Measurements from ENCODE around the gene PXDC1.

PXDC1 gene

GRCh38 chr6:3789896-3790558, 38.5 kb upstream of the PXDC1 start:
- Mint-ChIP-seq H3K36me3 (ENCODE audit: low read depth) (no peaks in the 10 kb centered on the region), H3K27ac (no peak overlapping the region), H3K27me3 (ENCODE audit: low read depth, poor library complexity) (peaks cover 11% of the 10 kb centered on the region), H3K9me3 (no peaks in the 10 kb centered on the region), H3K4me3 (no peak overlapping the region), H3K4me1 (no peaks in the 10 kb centered on the region)
- TF ChIP-seq CTCF (IDR thresholded peaks at IDR 0.05) = no peak
- DNase-seq = no peak

GRCh38 chr6:3789018-3789895, 37.7 kb upstream of the PXDC1 start:
- H3K36me3 Mint-ChIP-seq (ENCODE audit: low read depth) = no peaks in the 10 kb centered on the region
- H3K4me3 Mint-ChIP-seq = no peak overlapping the region
- H3K27ac Mint-ChIP-seq = no peak overlapping the region

GRCh38 chr6:3788408-3789017, 37.0 kb upstream of the PXDC1 start:
- no peak for TF ChIP-seq CTCF (IDR thresholded peaks at IDR 0.05)
- no peaks in the 10 kb centered on the region for H3K36me3 Mint-ChIP-seq (ENCODE audit: low read depth)
- DNase-seq = no peak
- no peak overlapping the region for H3K4me3 Mint-ChIP-seq
- H3K27ac Mint-ChIP-seq = no peak overlapping the region
- H3K9me3 Mint-ChIP-seq = no peaks in the 10 kb centered on the region
- peaks cover 11% of the 10 kb centered on the region for H3K27me3 Mint-ChIP-seq (ENCODE audit: low read depth, poor library complexity)
- no peaks in the 10 kb centered on the region for H3K4me1 Mint-ChIP-seq

More at GRCh38 chr6:3789018-3789895, 37.7 kb upstream of the PXDC1 start:
- H3K9me3 Mint-ChIP-seq = no peaks in the 10 kb centered on the region
- TF ChIP-seq CTCF (IDR thresholded peaks at IDR 0.05) = no peak
- no peak for DNase-seq
- H3K27me3 Mint-ChIP-seq (ENCODE audit: low read depth, poor library complexity) = peaks cover 11% of the 10 kb centered on the region
- H3K4me1 Mint-ChIP-seq = no peaks in the 10 kb centered on the region

DNA sequence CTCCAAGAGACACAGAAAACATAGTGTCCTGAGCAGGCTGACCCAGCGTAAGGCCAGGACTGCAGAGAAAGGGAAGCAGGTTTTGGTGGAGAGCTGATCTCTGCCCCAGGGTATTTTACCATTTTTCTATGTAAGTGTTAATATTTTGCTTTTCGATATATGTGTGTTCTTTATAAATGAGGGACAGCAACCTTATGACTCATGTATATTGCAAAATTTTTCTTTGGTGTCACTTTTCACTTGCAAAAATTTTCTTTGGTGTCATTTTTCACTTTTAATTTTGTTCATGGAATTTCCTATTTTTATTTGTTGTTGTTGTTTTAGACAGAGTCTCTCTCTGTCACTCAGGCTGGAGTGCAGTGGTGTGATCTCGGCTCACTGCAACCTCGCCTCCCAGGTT, 34.6 kb upstream of the PXDC1 start:
- H3K4me1 Mint-ChIP-seq = peaks cover 7% of the 10 kb centered on the region
- H3K36me3 Mint-ChIP-seq (ENCODE audit: low read depth) = no peaks in the 10 kb centered on the region
- H3K27ac Mint-ChIP-seq = no peak overlapping the region
- H3K9me3 Mint-ChIP-seq = no peaks in the 10 kb centered on the region
- TF ChIP-seq CTCF (IDR thresholded peaks at IDR 0.05) = no peak
- DNase-seq = no peak
- H3K27me3 Mint-ChIP-seq (ENCODE audit: low read depth, poor library complexity) = peaks cover 11% of the 10 kb centered on the region
- H3K4me3 Mint-ChIP-seq = no peak overlapping the region

DNA sequence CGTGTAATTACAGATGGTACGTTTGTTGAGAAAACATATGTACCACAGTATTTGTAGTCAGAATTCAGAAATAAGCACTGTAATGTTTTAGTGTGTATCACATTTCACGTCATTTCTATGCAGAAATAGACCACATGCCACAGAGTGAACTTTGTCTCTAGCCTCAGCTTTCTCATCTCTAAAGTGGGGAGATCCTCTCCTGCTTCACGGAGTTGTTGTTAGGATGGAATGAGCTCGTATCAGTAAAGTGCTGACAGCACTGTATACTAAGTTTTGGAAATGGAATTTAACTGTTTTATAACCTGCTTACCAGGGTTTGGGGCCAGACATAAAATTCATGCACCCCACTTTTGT, 34.2 kb upstream of the PXDC1 start:
- Mint-ChIP-seq H3K27ac (no peak overlapping the region), H3K9me3 (no peaks in the 10 kb centered on the region), H3K4me1 (peaks cover 11% of the 10 kb centered on the region), H3K27me3 (ENCODE audit: low read depth, poor library complexity) (peaks cover 6% of the 10 kb centered on the region), H3K36me3 (ENCODE audit: low read depth) (no peaks in the 10 kb centered on the region), H3K4me3 (no peak overlapping the region)
- no peak for TF ChIP-seq CTCF (IDR thresholded peaks at IDR 0.05)
- no peak for DNase-seq

Data from nephron progenitor cell (in vitro differentiated cells).